Central memory CD4-positive, alpha-beta T cell (primary cell): ENCODE data around the gene NMT1.
"Not testable (repeated sequence)": the region's sequence is repeated elsewhere in the genome, so short reads cannot be mapped to it uniquely, and the experiment has no call there.

Source experiments
- DNase-seq: peaks from one replicate; pipeline ENCODE4 v3.0.0; 2022

The NMT1 gene

GRCh38 chr17:45038728-45039634 is 22.1 kb upstream of the NMT1 start:
- no peak for DNase-seq

DNA sequence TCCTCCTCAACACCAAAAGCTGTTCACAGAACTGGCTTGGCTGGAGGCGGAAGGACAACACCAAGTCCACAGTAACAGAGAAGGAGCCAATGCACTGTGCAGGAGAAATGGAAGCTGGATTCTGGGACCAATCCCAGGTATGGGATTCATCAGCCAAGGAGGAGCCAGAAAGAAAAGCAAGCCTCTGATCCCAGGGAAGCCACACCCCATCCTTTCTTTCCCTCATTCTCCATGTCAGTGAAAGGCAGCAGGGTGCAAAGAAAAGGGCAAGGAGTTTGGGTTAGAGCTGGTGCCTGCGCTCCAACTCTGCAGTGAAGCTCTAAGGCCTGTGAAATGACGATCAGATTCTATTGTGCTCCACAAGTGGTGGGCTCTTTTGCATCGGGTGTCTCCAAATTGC is 20.7 kb upstream of the NMT1 start:
- DNase-seq: no peak

DNA sequence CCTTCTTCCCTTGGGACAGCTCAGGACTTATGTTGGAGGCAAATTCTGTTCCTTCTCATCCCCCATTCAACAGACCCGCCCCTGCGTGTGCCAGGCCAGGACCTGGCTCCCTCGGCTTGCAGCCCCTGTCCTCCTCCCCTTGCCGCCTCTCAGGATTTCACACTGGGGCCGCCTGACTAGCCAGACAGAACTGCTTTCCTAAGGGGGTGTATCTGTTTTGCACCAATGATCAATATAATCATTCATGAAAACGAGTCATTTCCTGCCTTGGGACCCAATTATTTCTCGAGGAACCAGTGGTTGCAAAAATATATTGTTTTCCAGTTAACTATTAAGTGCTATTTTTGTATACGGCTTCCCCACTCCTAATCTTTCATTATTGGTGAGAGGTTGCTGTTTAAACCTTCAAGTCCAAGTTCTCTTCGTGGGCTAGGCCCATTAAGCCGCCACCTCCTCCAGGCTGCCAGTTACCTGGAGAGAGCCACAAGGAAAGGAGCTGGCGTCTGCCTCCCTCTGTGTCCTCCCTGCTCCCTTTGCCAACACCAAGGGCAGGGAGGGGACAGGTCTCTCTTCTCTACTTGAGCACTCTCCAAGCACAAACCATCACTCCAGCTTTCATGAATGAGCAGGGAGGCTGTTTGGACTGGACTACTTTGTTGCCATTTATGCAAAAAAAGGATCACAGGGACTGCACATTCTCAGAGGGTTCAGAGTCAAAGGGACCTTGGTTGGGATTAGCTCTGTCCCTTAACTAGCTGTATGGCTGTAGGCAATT is 18.6 kb upstream of the NMT1 start:
- DNase-seq: no peak

DNA sequence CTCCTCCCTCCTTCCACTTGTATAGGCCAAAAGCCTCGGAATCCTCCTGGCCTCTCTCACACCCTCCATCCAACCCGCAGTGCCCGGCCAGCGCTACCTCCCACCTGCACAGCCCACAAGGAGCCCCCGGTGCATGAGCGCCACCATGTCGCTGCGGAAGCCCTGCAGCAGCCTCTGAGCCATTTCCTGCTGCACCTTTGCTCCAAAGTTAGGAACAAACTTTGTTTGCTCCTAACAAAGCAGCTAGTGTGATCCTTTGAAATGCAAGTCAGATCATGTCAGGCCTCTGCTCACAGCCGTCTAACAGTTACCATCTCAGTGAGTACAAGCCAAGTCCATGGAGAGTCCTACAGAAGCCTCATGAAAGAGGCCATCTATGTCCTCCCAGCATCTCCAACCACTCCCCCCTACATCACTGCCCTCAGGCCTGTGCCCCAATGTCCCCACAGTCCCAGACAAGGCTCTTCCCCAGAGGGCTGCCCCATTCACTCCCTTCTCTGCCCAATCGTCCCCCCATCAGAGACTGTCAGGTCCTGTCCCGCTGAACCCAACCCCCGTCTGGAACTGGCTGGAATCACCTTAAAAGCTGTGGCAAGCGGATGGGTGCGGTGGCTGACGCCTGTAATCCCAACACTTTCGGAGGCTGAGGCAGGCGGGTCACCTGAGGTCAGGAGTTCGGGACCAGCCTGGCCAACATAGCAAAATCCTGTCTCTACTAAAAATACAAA is 17.1 kb upstream of the NMT1 start:
- DNase-seq: no peak

- no peak for DNase-seq
Observed at GRCh38 chr17:45046537-45047125, 14.5 kb upstream of the NMT1 start.

GRCh38 chr17:45048795-45049563 is 12.1 kb upstream of the NMT1 start:
- no peak for DNase-seq

DNA sequence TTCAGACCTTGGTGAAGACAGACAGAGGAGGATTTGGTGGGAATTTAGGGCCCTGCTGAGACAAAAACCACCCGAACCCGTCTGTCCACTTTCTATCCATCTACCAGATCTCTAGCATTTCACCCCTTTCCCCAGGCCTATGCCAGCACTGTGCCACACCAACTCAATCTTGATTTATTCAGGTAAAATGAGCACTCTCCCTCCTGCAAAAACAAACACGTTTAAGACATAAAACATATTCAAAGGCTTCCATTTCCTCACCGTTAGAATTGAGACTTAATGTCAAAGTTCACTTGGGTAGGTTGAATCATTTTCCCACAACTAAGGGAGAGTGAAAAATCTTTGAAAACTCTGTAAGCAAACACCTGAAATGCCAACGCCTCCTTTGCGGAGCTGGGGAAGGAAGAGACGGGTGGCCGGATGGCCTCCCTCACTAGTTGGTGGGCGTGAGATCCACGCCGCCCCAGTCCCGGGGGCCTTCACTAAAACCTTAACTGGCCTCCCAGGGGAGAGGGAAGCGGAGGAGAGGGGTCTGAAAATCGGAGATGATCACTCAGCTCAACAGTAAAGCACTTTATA is 10.5 kb upstream of the NMT1 start:
- DNase-seq: peak; percentile 15

DNA sequence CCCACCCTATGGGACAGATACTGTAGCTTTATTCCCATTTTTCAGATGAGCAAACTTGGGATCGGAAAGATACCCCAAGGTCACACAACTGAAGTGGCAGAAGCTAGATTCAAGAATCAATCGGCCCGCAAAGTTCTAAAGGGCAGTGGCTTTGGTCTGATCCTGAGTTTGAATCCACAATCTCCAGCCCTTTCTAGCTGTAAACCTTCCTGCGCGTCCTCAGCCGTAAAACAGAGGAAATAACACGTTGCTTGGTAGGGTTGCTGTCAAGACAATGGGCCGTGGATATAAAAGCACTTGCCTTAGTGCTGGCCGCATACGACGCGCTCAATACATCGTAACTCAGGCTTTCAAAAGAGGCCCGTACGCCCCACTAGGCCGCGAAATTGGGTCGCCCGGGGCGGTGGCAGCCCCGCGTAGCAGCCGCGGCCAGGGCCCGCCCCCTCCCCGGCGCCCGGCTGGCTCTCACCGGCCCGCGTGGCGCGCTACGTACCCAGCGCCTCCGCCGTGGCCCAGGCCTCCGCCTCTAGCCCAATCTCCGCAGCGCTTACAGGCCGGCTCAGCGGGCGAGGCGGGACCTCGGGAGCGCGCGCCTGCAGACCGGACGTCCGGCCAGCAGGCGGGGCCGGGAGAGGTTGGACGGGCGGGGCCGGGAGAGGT is 9.9 kb upstream of the NMT1 start, which contains the start of gene DCAKD:
TSS of gene DCAKD (minus strand) at position 573 of the 660 bp plus-strand sequence. CDS start 16,747 bp downstream, outside the sequence.
- peak; percentile 89 for DNase-seq

DNA sequence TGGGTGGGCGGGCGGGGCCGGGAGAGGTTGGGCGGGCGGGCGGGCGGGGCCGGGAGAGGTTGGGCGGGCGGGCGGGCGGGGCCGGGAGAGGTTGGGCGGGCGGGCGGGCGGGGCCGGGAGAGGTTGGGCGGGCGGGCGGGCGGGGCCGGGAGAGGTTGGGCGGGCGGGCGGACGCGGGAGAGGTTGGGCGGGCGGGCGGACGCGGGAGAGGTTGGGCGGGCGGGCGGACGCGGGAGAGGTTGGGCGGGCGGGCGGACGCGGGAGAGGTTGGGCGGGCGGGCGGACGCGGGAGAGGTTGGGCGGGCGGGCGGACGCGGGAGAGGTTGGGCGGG is 9.4 kb upstream of the NMT1 start:
- DNase-seq: not testable (repeated sequence)

DNA sequence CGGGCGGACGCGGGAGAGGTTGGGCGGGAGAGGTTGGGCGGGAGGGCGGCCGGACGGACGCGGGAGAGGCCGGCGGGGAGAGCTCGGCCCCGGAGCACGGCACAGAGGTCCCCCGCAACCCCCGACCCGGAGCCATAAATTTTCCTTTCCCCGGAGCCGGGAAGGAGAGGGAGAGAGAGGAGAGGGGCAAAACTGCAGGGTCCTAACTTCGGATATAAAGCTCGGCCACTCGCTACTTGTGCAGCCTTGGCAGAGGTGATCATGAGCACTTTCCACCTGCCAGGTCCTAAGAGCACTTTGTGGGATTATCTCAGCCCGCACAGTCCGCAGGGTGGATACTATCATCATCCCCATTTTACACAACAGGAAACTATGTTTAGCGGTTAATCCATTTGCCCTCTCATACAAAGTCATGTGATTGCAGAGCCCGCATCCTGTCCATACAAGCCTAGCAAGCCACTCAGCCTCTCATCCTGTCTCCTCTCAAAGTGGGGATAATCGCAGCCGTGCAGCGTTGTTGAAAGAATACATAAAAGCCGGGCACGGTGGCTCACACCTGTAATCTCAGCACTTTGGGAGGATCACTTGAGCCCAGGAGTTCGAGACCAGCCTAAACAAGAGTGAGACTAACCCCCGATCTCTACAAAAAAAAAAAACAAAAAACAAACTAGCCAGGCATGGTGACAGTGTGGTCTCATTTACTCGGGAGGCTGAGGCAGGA is 8.9 kb upstream of the NMT1 start:
- DNase-seq: peak; percentile 64

- DNase-seq: no peak
Observed at GRCh38 chr17:45060382-45060796, 728 bp upstream of the NMT1 start.

GRCh38 chr17:45061606-45062205 is 589 bp downstream of the NMT1 start:
- no peak for DNase-seq

DNA sequence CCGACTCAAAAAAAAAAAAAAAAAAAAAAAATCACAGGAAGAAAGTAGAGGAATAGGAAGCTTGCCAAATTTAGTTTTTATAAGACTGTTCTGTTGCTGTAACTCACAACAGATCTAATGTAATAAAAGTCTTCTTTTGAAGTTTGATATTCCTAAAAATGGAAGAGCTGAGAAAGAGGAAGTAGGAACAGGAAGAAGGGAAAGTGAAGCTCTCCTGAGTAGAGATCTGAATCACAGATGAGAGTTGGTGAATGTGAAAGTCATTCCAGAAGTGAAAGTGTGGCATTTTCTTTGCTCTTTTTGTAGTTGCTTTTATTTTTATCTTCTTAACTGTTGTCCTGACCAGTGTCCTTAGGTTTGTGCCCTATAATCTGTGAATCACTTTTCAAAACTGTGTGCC is 2.1 kb downstream of the NMT1 start:
- DNase-seq: no peak

- no peak for DNase-seq
Observed at GRCh38 chr17:45067637-45068036, 6.5 kb downstream of the NMT1 start.

DNA sequence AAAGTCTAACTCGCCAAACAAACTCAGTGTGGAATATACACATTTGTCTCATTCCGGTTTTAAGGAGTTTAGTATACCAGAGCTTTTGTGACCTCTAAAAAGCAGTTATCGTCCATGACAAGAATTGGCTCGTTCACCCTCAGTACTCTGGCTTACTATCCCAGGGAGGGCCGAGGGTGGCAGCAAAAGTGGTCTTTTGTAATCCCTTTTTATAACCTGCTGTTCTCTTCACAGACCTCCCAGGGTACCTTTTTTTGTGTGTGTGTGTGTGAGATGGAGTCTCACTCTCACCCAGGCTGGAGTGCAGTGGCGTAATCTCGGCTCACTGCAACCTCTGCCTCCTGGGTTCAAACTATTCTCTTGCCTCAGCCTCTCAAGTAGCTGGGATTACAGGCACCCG is 8.9 kb downstream of the NMT1 start:
- DNase-seq: no peak

DNA sequence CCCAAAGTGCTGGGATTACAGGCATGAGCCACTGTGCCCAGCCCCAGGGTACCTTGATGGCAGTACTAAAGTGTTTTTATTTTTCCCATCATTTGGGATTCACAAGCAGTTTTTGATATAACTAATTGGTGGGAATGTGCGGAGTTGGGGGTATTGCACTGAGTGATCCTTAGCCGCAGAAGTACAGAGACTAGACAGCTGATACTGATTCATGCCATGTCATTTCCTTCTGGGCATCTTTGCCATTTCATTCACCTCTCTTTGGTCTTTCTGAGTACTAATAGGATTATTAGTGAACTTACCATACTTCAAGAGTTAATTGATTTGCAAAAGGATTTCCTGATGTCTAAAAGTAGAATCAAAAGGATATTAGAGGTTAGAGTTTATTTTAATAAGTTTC is 9.7 kb downstream of the NMT1 start:
- DNase-seq: no peak

DNA sequence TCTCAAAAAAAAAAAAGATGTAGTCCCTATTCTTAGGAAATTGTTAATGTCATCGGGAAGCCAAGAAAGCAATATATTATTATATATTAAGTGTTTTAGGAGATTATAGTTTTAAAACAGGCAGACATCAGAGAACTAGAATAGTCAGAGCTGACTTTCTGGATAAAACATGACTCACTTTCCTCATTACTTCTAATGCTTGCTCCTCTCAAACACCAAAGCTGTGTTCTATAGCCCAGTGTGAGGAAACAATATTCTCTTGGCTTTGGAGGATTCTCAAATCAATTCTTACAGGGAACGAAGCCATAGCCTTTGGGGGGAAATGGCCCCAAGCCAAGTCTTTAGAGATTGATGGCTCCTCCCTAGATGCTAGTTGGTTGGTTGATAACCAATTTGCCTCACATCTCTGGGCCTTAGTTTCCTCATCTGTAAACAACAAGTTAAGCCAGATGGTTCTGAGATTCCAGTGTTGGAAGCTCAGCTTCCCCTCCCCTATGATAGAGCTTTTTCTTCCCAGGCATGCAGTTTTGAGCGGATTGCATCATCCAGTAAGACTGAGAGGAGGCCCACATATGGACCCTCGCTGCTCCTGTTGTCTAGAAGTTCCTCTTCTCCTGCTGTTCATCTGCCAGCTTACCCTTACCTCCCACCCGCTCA is 12.4 kb downstream of the NMT1 start:
- DNase-seq: no peak

DNA sequence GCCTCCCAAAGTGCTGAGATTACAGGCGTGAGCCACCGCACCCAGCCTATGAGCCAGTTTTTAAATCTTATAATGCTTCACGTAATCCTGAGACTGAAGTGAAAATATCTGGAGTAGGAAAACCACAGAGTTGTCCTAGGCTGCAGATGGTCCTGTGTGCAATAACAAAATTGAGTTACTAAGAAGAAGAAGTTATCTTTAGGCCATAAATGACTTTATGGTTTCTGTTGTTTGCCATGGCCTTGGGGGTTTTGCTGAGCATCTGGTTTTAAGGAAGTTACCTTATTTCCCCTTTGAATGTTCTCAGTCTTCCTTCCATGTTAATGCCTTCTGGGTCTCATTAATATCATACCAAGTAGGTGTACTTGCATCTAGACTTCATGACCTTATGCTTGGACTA is 16.5 kb downstream of the NMT1 start:
- no peak for DNase-seq

DNA sequence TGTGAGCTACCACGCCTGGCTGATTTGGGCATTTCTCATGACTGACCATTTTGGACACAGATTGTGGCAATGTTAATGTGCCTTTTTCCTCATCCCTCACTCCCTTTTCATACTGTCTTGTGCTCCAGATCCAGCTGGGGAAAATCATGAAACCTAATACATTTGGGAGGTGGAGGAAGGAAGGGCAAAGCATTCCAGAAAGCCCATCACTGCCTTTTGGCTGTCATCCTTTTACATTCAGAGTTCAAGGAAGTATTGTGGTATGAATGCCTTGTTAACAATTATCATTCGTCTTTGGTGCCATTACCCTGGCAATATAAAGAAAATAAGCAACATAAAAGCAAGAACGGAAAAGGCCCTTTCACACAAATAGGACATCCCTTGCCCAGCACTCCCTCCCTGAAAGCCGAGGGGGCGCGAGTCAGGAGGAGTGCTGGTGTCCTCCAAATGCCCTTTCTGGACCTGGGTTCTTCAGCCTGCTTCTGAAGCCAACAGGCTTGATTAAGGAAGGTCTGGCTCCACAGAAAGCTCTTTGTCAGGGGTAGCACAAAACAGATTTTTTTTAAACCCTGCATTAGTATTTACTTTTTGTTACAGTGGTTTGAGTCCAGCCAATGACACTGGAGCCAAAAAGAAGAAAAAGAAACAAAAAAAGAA is 20.1 kb downstream of the NMT1 start:
- no peak for DNase-seq
